ENCODE measurements around the gene WDR46. TPM values are rescaled to one million over a fixed set of nuclear protein-coding genes. Genes with fewer than 3 reads are reported as not detected.

The WDR46 gene
- polyA plus RNA-seq, 3 donors, result 33.3 to 41.0 (median 37.3) TPM

- peaks cover 31 to 43% of the 10 kb centered on the region in 2 donors for H3K36me3 Mint-ChIP-seq
- Histone ChIP-seq H3K4me3 (replicated peaks in 1 of 3; ENCODE audit: low read depth in 2 of 3, low read length in 3 of 3) (peak overlapping the region in 2 of 3 experiments; percentile 89 to 99), H2AFZ (ENCODE audit: insufficient read depth, low read depth, low read length, poor library complexity, severe bottlenecking) (peak overlapping the region; percentile 87), H3K4me1 (ENCODE audit: control insufficient read depth in 1 of 2, insufficient read depth in 2 of 2, low read length in 2 of 2) (peaks cover 64 to 78% of the 10 kb centered on the region in 2 donors), H3K4me2 (replicated peaks; ENCODE audit: extremely low read depth, low read length, poor library complexity, severe bottlenecking) (peak overlapping the region; percentile 82), H3K9ac (ENCODE audit: insufficient read depth, low read length, poor library complexity, severe bottlenecking) (peak overlapping the region; percentile 60), H3K9me3 (replicated peaks in 1 of 2; ENCODE audit: control insufficient read depth in 1 of 2, insufficient read depth in 1 of 2, low read length in 2 of 2) (no peaks in the 10 kb centered on the region), H3K27me3 (ENCODE audit: control insufficient read depth in 2 of 2, insufficient read depth in 2 of 2, low read length in 2 of 2) (no peaks in the 10 kb centered on the region), H3K27ac (ENCODE audit: low read depth in 1 of 2, low read length in 2 of 2) (peak overlapping the region; percentile 77), H3K36me3 (replicated peaks in 1 of 2; ENCODE audit: control insufficient read depth in 1 of 2, insufficient read depth in 2 of 2, low read length in 2 of 2) (peaks cover 28 to 38% of the 10 kb centered on the region in 2 donors), H4K20me1 (ENCODE audit: insufficient read depth, low read length) (peaks cover 45% of the 10 kb centered on the region), H3K79me2 (ENCODE audit: insufficient read depth, low read length) (peaks cover 78% of the 10 kb centered on the region)
- H3K27me3 Mint-ChIP-seq (ENCODE audit: low read depth in 3 of 3), result peaks cover 0 to 2% (median 0%) of the 10 kb centered on the region in 3 donors
- DNase-seq, result no peak
- no peak for TF ChIP-seq CTCF (IDR thresholded peaks at IDR 0.05)
- WGBS (ENCODE audit: insufficient coverage), result 80% methylated on average over 5 of the region's 8 CpGs
- intact Hi-C loops (cut with micrococcal nuclease), result loop anchor here in 1 of 2 donors (10.0 kb wide), 1 partner anchor 96 kb away; the partner anchor contains the start of genes CUTA and PHF1
- peak overlapping the region; percentile 96 to 99 (median 98) for H3K27ac Mint-ChIP-seq
- H3K4me3 Mint-ChIP-seq, result peak overlapping the region; percentile 98
- H3K4me1 Mint-ChIP-seq, result peaks cover 75% of the 10 kb centered on the region
- peaks cover 0 to 4% (median 1%) of the 10 kb centered on the region in 7 donors for H3K9me3 Mint-ChIP-seq
These were observed 29.5 kb upstream of the WDR46 start for GRCh38 chr6:33318426-33319073.

- peak within 1 kb of the TSS; percentile 77 for H3K27ac ChIP-seq (ENCODE audit: low read depth in 1 of 2, low read length in 2 of 2)
- H3K9ac ChIP-seq (ENCODE audit: insufficient read depth, low read length, poor library complexity, severe bottlenecking), result peak within 1 kb of the TSS; percentile 60
- H4K20me1 ChIP-seq (ENCODE audit: insufficient read depth, low read length), result peaks cover 49% of the 10 kb centered on the region
- intact Hi-C loops (cut with micrococcal nuclease), result loop anchor here in 1 of 2 donors (10.0 kb wide), 1 partner anchor 97 kb away; the partner anchor contains the start of genes CUTA and PHF1
- peaks cover 62 to 74% of the 10 kb centered on the region in 2 donors for H3K4me1 ChIP-seq (ENCODE audit: control insufficient read depth in 1 of 2, insufficient read depth in 2 of 2, low read length in 2 of 2)
- DNase-seq, result peak; percentile 95 to 97 (median 95)
- Mint-ChIP-seq H3K27ac (peak within 1 kb of the TSS; percentile 97 to 100 (median 98)), H3K4me3 (peak within 1 kb of the TSS; percentile 98), H3K27me3 (ENCODE audit: low read depth in 3 of 3) (peaks cover 0 to 2% (median 1%) of the 10 kb centered on the region in 3 donors), H3K9me3 (peaks cover 0 to 6% (median 1%) of the 10 kb centered on the region in 7 donors), H3K36me3 (peaks cover 31 to 43% of the 10 kb centered on the region in 2 donors), H3K4me1 (peaks cover 71% of the 10 kb centered on the region)
- H3K79me2 ChIP-seq (ENCODE audit: insufficient read depth, low read length), result peaks cover 85% of the 10 kb centered on the region
- H3K4me2 ChIP-seq (replicated peaks; ENCODE audit: extremely low read depth, low read length, poor library complexity, severe bottlenecking), result peak within 1 kb of the TSS; percentile 82
- H3K27me3 ChIP-seq (ENCODE audit: control insufficient read depth in 2 of 2, insufficient read depth in 2 of 2, low read length in 2 of 2), result no peaks in the 10 kb centered on the region
- H2AFZ ChIP-seq (ENCODE audit: insufficient read depth, low read depth, low read length, poor library complexity, severe bottlenecking), result peak within 1 kb of the TSS; percentile 87
- no peak for TF ChIP-seq CTCF (IDR thresholded peaks at IDR 0.05)
- WGBS (ENCODE audit: insufficient coverage), result under 1% methylated on average over 33 of the region's 44 CpGs
- H3K9me3 ChIP-seq (replicated peaks in 1 of 2; ENCODE audit: control insufficient read depth in 1 of 2, insufficient read depth in 1 of 2, low read length in 2 of 2), result no peaks in the 10 kb centered on the region
- H3K36me3 ChIP-seq (replicated peaks in 1 of 2; ENCODE audit: control insufficient read depth in 1 of 2, insufficient read depth in 2 of 2, low read length in 2 of 2), result peaks cover 28 to 38% of the 10 kb centered on the region in 2 donors
- peak within 1 kb of the TSS; percentile 50 to 99 (median 89) for H3K4me3 ChIP-seq (replicated peaks in 1 of 3; ENCODE audit: low read depth in 2 of 3, low read length in 3 of 3)
These were observed 28.8 kb upstream of the WDR46 start, which contains the start of gene ZBTB22 for GRCh38 chr6:33317669-33318425. Gene ZBTB22 (minus strand): TSS chr6:33317744. CDS start chr6:33316916, 828 bp downstream.
